GM21619 (cell line): ENCODE measurements around the gene GDF10.

Experiments used
- ATAC-seq: cut with Tn5 transposase; IDR thresholded peaks from one replicate; pipeline ENCODE4 v1.9.1; 2021; ENCODE audit not compliant: unreplicated experiment

The GDF10 gene

GRCh38 chr10:47291682-47292081 is 8.3 kb upstream of the GDF10 start:
- ATAC-seq = no peak

GRCh38 chr10:47294057-47294456 is 5.9 kb upstream of the GDF10 start:
- ATAC-seq = no peak

GRCh38 chr10:47294501-47294900 is 5.5 kb upstream of the GDF10 start:
- ATAC-seq = no peak

GRCh38 chr10:47295411-47295810 is 4.6 kb upstream of the GDF10 start:
- ATAC-seq = no peak

- no peak for ATAC-seq
Observed at GRCh38 chr10:47296156-47296894, 3.7 kb upstream of the GDF10 start.

- no peak for ATAC-seq
Observed at GRCh38 chr10:47296941-47297340, 3.1 kb upstream of the GDF10 start.

- ATAC-seq = no peak
Observed at GRCh38 chr10:47297866-47298540, 2.0 kb upstream of the GDF10 start.

- ATAC-seq = no peak
Observed at GRCh38 chr10:47298715-47299114, 1.3 kb upstream of the GDF10 start.

- ATAC-seq = no peak
Observed at GRCh38 chr10:47300429-47300931, 483 bp downstream of the GDF10 start.

- no peak for ATAC-seq
Observed at GRCh38 chr10:47301833-47302232, 1.8 kb downstream of the GDF10 start.

- ATAC-seq = no peak
Observed at GRCh38 chr10:47303105-47303504, 3.1 kb downstream of the GDF10 start.

GRCh38 chr10:47303866-47304265 is 3.9 kb downstream of the GDF10 start:
- no peak for ATAC-seq

- ATAC-seq = no peak
Observed at GRCh38 chr10:47305566-47305965, 5.6 kb downstream of the GDF10 start.

GRCh38 chr10:47306387-47307210 is 6.6 kb downstream of the GDF10 start:
- ATAC-seq = no peak

- no peak for ATAC-seq
Observed at GRCh38 chr10:47307381-47307780, 7.4 kb downstream of the GDF10 start.

GRCh38 chr10:47308775-47309174 is 8.8 kb downstream of the GDF10 start:
- ATAC-seq = no peak

- no peak for ATAC-seq
Observed at GRCh38 chr10:47309408-47310089, 9.6 kb downstream of the GDF10 start.

GRCh38 chr10:47310090-47310505 is 10.1 kb downstream of the GDF10 start:
- ATAC-seq = no peak

- ATAC-seq = no peak
Observed at GRCh38 chr10:47311193-47311931, 11.4 kb downstream of the GDF10 start.

GRCh38 chr10:47311932-47312662 is 12.1 kb downstream of the GDF10 start:
- peak; percentile 66 for ATAC-seq
